Measurements from ENCODE around the gene OLIG2. TPM values are rescaled to one million over a fixed set of nuclear protein-coding genes. Genes with fewer than 3 reads are reported as not detected.

Gene OLIG2
- polyA plus RNA-seq, 10 donors = 0.08 TPM; not detected in 9

GRCh38 chr21:33032434-33033047, 6.8 kb downstream of the OLIG2 start:
- no peak for DNase-seq

GRCh38 chr21:33033094-33033951, 7.6 kb downstream of the OLIG2 start:
- DNase-seq = no peak

- DNase-seq = no peak
Measured at GRCh38 chr21:33033961-33034413, 8.3 kb downstream of the OLIG2 start.

- no peak for DNase-seq
Measured at GRCh38 chr21:33035147-33035546, 9.4 kb downstream of the OLIG2 start.

- no peak for DNase-seq
Measured at GRCh38 chr21:33036430-33037162, 10.9 kb downstream of the OLIG2 start.

- DNase-seq = no peak
Measured at GRCh38 chr21:33037501-33037900, 11.8 kb downstream of the OLIG2 start.

- no peak for DNase-seq
Measured at GRCh38 chr21:33039536-33039935, 13.8 kb downstream of the OLIG2 start.

GRCh38 chr21:33040215-33040614, 14.5 kb downstream of the OLIG2 start:
- no peak for DNase-seq

- no peak for DNase-seq
Measured at GRCh38 chr21:33041981-33042380, 16.2 kb downstream of the OLIG2 start.

- peak in 1 of 3 donors; percentile 81 for DNase-seq
Measured at GRCh38 chr21:33042812-33043211, 17.1 kb downstream of the OLIG2 start.

- DNase-seq = no peak
Measured at GRCh38 chr21:33046455-33046854, 20.7 kb downstream of the OLIG2 start.

GRCh38 chr21:33047231-33047630, 21.5 kb downstream of the OLIG2 start:
- no peak for DNase-seq

GRCh38 chr21:33051925-33052324, 26.2 kb downstream of the OLIG2 start:
- DNase-seq = no peak

- no peak for DNase-seq
Measured at GRCh38 chr21:33053951-33054350, 28.2 kb downstream of the OLIG2 start.

GRCh38 chr21:33055991-33056390, 30.3 kb downstream of the OLIG2 start:
- no peak for DNase-seq

GRCh38 chr21:33057385-33057940, 31.7 kb downstream of the OLIG2 start:
- no peak for DNase-seq

GRCh38 chr21:33058527-33058926, 32.8 kb downstream of the OLIG2 start:
- peak in 1 of 3 donors; percentile 45 for DNase-seq

GRCh38 chr21:33058957-33059356, 33.2 kb downstream of the OLIG2 start:
- peak in 1 of 3 donors; percentile 48 for DNase-seq

GRCh38 chr21:33059380-33059841, 33.7 kb downstream of the OLIG2 start:
- peak in 1 of 3 donors; percentile 41 for DNase-seq

GRCh38 chr21:33061233-33061632, 35.5 kb downstream of the OLIG2 start:
- DNase-seq = no peak

- no peak for DNase-seq
Measured at GRCh38 chr21:33063375-33063883, 37.7 kb downstream of the OLIG2 start.

Measured in muscle of back (tissue), 11 donors.